Psoas muscle (tissue), 8 donors: ENCODE data around the gene TSPAN15. TPM values are rescaled to one million over a fixed set of nuclear protein-coding genes. Genes with fewer than 3 reads are reported as not detected.
A peak's percentile ranks its signal among the peaks of the same experiment; 100 is the strongest.

Experiments used
- ATAC-seq, 4 donors: fragments of 200-7000 bp; cut with Tn5 transposase; one replicate each; pipeline ENCODE4 v1.9.1; 2020; ENCODE audit warnings: moderate library complexity in 3 of 4, mild to moderate bottlenecking in 2 of 4
- DNase-seq, 2 donors: peaks; one replicate each; pipeline ENCODE4 v3.0.0-alpha.2; 2020
- H3K27ac ChIP-seq: fragments of 200-600 bp; one replicate; pipeline ENCODE4 v1.8.0; 2022
- H3K27me3 ChIP-seq, 3 donors: fragments of 200-600 bp in 1 of 3; one replicate each; pipeline versions ENCODE4 v1.6.1 to v1.8.0; 2013 to 2022; ENCODE audit warnings: low read length in 2 of 3, mild to moderate bottlenecking in 2 of 3, moderate library complexity in 1 of 3; ENCODE audit not compliant: insufficient read depth in 3 of 3
- H3K36me3 ChIP-seq, 2 donors: fragments of 200-600 bp in 1 of 2; one replicate each; pipeline versions ENCODE4 v1.6.1 to v1.8.0; 2013 to 2022; ENCODE audit warnings: low read depth in 1 of 2, mild to moderate bottlenecking in 1 of 2, moderate library complexity in 1 of 2; ENCODE audit not compliant: insufficient read depth in 1 of 2
- H3K4me1 ChIP-seq: fragments of 200-600 bp; one replicate; pipeline ENCODE4 v1.8.0; 2022
- H3K4me3 ChIP-seq: fragments of 200-600 bp; one replicate; pipeline ENCODE4 v1.8.0; 2022; ENCODE audit warnings: mild to moderate bottlenecking
- H3K9me3 ChIP-seq: fragments of 200-600 bp; one replicate; pipeline ENCODE4 v1.8.0; 2022
- WGBS, 3 donors: extraction: QIAGEN DNeasy Blood & Tissue Kit; methylation state at CpG; one replicate each; pipeline versions ENCODE4 v1.1.6 to v1.1.7; 2013; 5-methylcytosine and 5-hydroxymethylcytosine counted together
- intact Hi-C, 2 donors: fragments of 100-400 bp; cut with DNase I; formaldehyde crosslinking; loops; one replicate each; pipeline versions ENCODE4 v1.11.0 to v1.14.2; 2022
- polyA plus RNA-seq, 3 donors: library from polyadenylated mRNA; stranded (reverse); fragments of 200-250 nt; gene quantifications; one replicate each; pipeline ENCODE4 v1.2.3, GENCODE V29; 2013
- total RNA-seq, 4 donors: library from RNA; stranded (reverse); fragmentation: NEBNext Ultra II Directional in 2 of 4; extraction: Animal tissue kit (Norgen Biotek cat#: 25700) in 2 of 4; gene quantifications; one replicate each; pipeline versions ENCODE4 v1.2.1 to v1.2.4, GENCODE V29; 2021 to 2023
- TF ChIP-seq, protein P1 (sequence below): fragments of 200-600 bp; IDR thresholded peaks from one replicate; pipeline ENCODE4 v1.8.0; 2022; ENCODE audit warnings: antibody characterized with exemption
- donor health status: healthy with polysubstance abuse.
- donor health status: DM: no; HTN: no; CAD: no; lungs with moderate emphysema.
- donor health status: Bipolar disorder and iron deficiency.
- donor health status: healthy.
- donor health status: DM: yes; HTN: yes; CAD: no.
- donor health status: DM: no; HTN: no; CAD: no.
- donor health status: DM: no; HTN: no; CAD: no.
- donor health status: DM: yes; HTN: yes; CAD: no.

The TSPAN15 gene
- total and polyA plus RNA-seq, 7 donors: 6.3 to 35.0 (median 10.7) TPM

DNA sequence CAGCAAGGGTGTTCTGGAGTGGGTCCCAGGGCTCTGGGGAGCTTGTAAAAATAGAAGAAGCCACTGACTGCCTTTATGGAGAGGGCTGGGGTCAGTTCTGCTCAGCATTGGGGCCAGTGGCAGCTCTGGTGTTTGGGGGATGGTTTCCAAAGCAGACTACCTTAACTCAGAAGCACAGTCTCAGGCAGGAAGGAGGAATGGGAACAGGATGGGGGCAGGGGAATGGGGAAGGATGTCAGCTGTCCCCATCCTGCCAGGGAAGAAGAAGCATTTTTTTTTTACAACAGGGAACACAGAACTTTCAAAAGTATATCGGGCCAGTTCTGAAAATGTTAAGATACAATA, 28.8 kb downstream of the TSPAN15 start:
- TF ChIP-seq, protein P1, sequence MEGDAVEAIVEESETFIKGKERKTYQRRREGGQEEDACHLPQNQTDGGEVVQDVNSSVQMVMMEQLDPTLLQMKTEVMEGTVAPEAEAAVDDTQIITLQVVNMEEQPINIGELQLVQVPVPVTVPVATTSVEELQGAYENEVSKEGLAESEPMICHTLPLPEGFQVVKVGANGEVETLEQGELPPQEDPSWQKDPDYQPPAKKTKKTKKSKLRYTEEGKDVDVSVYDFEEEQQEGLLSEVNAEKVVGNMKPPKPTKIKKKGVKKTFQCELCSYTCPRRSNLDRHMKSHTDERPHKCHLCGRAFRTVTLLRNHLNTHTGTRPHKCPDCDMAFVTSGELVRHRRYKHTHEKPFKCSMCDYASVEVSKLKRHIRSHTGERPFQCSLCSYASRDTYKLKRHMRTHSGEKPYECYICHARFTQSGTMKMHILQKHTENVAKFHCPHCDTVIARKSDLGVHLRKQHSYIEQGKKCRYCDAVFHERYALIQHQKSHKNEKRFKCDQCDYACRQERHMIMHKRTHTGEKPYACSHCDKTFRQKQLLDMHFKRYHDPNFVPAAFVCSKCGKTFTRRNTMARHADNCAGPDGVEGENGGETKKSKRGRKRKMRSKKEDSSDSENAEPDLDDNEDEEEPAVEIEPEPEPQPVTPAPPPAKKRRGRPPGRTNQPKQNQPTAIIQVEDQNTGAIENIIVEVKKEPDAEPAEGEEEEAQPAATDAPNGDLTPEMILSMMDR: no peak
- H3K27me3 ChIP-seq: no peaks in the 10 kb centered on the region
- peak overlapping the region; percentile 20 for H3K4me3 ChIP-seq
- peaks cover 78% of the 10 kb centered on the region for H3K4me1 ChIP-seq
- H3K36me3 ChIP-seq: no peaks in the 10 kb centered on the region
- ATAC-seq (peak; percentile 21 to 46 (median 28)), DNase-seq (no peak)
- WGBS, 3 donors: 8 to 32% (median 10%) methylated on average over 1 of the region's 1 CpG
- intact Hi-C loops: no loop called here
- H3K27ac ChIP-seq: peak overlapping the region; percentile 89
- H3K9me3 ChIP-seq: no peaks in the 10 kb centered on the region

DNA sequence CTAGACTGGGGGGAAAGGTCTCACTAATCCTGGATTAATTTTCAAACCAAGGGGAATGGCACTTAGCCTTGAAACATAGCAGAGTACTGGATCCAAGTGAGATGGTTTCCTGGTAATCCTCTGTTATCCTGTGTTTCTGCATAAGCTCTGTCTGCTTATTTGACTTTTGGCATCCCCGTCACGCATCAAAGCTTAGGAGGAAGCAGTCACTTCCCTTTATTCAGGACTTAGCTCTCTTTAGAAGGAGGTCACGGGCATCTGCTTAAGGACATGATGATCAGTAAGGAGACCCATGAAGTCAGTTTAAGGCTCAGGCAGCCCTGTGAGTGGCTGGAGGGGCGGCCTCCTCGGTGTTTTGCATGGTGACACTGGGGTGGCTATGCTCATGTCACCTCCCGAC, 30.0 kb downstream of the TSPAN15 start:
- H3K27ac ChIP-seq: peak overlapping the region; percentile 89
- DNase-seq: no peak
- H3K4me3 ChIP-seq: no peak overlapping the region
- H3K4me1 ChIP-seq: peaks cover 73% of the 10 kb centered on the region
- TF ChIP-seq, protein P1: no peak
- H3K36me3 ChIP-seq: no peaks in the 10 kb centered on the region
- H3K27me3 ChIP-seq: no peaks in the 10 kb centered on the region
- no peaks in the 10 kb centered on the region for H3K9me3 ChIP-seq
- intact Hi-C loops: no loop called here
- 63 to 75% (median 64%) methylated on average over 6 of the region's 6 CpGs for WGBS, 3 donors
- ATAC-seq: no peak

DNA sequence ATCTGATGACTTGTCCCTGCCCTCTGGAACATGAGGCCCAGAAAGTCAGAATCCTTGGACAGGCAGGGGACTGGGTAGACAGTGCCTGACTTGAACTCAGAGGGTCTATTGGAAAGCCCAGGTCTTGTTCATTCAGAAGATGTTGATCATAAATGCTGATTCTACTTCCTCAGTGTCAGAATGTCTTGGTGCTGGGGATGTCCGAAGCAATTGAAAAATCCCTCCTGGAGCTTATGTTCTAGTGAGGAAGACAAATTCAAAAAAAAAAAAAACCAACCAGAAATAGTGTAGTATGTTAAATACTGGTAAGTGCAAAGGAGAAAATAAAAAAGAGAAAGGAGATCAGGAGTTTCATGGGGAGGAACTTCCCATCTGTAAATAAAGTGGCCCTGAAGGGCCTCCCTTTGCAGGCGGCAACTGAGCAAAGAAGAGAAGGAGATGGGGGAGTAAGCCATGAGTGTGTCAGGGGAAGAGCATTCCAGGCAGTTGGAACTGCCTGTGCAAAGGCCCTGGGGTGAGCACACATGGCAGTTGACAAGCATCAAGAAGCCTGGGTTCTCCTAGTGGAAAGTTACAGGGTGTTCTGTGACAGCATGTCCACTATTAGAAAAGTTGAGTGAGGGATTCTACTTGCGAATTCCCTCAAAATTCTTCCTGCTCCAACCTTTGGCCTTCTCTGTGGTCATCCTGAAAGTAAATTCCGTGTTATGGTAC, 30.7 kb downstream of the TSPAN15 start:
- no peaks in the 10 kb centered on the region for H3K27me3 ChIP-seq
- intact Hi-C loops: no loop called here
- peaks cover 76% of the 10 kb centered on the region for H3K4me1 ChIP-seq
- H3K4me3 ChIP-seq: no peak overlapping the region
- peak overlapping the region; percentile 89 for H3K27ac ChIP-seq
- 85 to 95% (median 93%) methylated on average over 4 of the region's 4 CpGs for WGBS, 3 donors
- no peaks in the 10 kb centered on the region for H3K36me3 ChIP-seq
- DNase-seq (no peak), ATAC-seq (no peak)
- no peaks in the 10 kb centered on the region for H3K9me3 ChIP-seq
- TF ChIP-seq, protein P1: no peak

DNA sequence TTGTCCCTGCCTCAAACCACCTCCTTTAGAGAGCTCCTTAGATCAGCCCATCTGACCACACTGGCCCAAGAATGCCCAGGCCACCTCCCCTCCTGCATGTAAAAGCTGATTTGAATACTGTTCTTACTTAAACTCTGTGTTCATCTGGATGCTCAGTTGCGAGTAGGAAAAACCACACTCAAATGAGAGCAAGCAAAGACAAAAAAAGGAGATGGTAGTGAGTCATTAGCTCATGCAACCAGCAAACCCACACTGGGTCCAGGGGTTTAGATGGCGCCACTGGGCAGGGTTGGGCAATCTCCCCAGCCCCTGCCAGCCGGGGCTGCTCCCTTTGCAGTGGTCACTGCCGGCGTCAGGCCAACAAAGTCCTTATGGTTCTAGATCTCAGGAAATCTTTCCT, 32.7 kb downstream of the TSPAN15 start:
- Histone ChIP-seq H3K4me3 (no peak overlapping the region), H3K27me3 (no peaks in the 10 kb centered on the region), H3K4me1 (peaks cover 59% of the 10 kb centered on the region), H3K27ac (peak overlapping the region; percentile 62), H3K9me3 (no peaks in the 10 kb centered on the region), H3K36me3 (no peaks in the 10 kb centered on the region)
- TF ChIP-seq, protein P1: no peak
- intact Hi-C loops: no loop called here
- DNase-seq: no peak
- WGBS, 3 donors: 77 to 85% (median 79%) methylated on average over 5 of the region's 5 CpGs
- no peak for ATAC-seq

DNA sequence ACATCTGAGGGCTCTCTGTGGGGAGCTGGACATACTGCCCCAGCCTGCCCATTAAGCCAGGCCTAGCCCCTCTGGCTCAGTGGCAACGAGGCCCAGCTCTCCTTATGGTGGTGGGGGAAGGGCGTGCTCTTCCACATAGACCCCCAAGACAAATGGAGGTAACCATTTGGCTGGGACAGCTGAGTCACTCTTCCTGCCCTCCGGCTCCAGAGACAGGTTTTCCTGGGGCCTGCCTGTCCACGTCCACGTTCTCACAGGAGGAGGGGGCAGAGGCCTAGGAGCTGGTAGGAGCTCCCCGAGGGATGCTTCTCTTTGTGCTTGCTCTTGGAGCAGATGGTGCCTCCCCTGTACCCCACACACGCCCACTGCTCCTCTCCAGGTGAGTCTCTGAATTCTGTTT, 33.5 kb downstream of the TSPAN15 start:
- intact Hi-C loops: no loop called here

More for the DNA sequence above, 33.5 kb downstream of the TSPAN15 start:
- Histone ChIP-seq H3K27me3 (no peaks in the 10 kb centered on the region), H3K27ac (no peak overlapping the region), H3K4me3 (no peak overlapping the region), H3K9me3 (no peaks in the 10 kb centered on the region), H3K36me3 (no peaks in the 10 kb centered on the region), H3K4me1 (peaks cover 51% of the 10 kb centered on the region)
- ATAC-seq: no peak
- TF ChIP-seq, protein P1: no peak
- peak in 1 of 2 donors; percentile 23 for DNase-seq
- WGBS, 3 donors: 75 to 85% (median 82%) methylated on average over 6 to 7 of the region's 7 CpGs
